HepG2 (cell line): ENCODE results near the gene CMTM2. TPM values are rescaled to one million over a fixed set of nuclear protein-coding genes. Genes with fewer than 3 reads are reported as not detected.

Experiments used
- ATAC-seq: fragments of 200-7000 bp; cut with Tn5 transposase; 3 replicates; pipeline ENCODE4 v1.9.1; 2020; ENCODE audit warnings: mild to moderate bottlenecking, moderate library complexity
- BruUV-seq: library from RNA; stranded (reverse); fragments of 400-500 nt; replicated peaks from 2 replicates; lab custom pipeline; 2021; lab: Mats Ljungman, UMichigan
- CTCF ChIA-PET: fragments of 300-600 bp; formaldehyde crosslinking; extraction: SDS; loops from one replicate; lab custom pipeline; 2021; ENCODE audit warnings: low total read pairs, inconsistent platforms, low intra/inter-chr PET ratio; lab: Yijun Ruan, JAX
- POLR2A ChIA-PET: fragments of 350-600 bp; sonication (Branson Sonifier 250); formaldehyde crosslinking; loops from one replicate; lab custom pipeline; 2020; ENCODE audit warnings: antibody characterized with exemption, inconsistent platforms; lab: Yijun Ruan, JAX
- DNase-seq: peaks from one replicate; pipeline ENCODE4 v3.0.0-alpha.2; 2015; ENCODE audit warnings: low spot score
- FAIRE-seq: peaks from 3 replicates; lab custom pipeline; 2011; peaks lifted over from hg19 to GRCh38; lab: Jason Lieb, UNC
- H2AFZ ChIP-seq: one replicate; pipeline ENCODE4 v1.6.1; 2011; ENCODE audit warnings: low read length, inconsistent platforms
- H3K27ac ChIP-seq: fragments of 300-600 bp; 3 replicates; pipeline ENCODE4 v1.8.0; 2011; ENCODE audit warnings: mixed run types, mild to moderate bottlenecking, mixed read lengths, low read length, inconsistent platforms; ENCODE audit not compliant: insufficient read depth; ENCODE audit errors: extremely low read length
- H3K27me3 ChIP-seq, 2 experiments: fragments of 200-600 bp in 1 of 2; 2 replicates in 1 of 2; 3 replicates in 1 of 2; pipeline versions ENCODE4 v1.6.0 to v1.8.0; 2011; ENCODE audit warnings: low read length in 2 of 2, mild to moderate bottlenecking in 2 of 2, moderate library complexity in 2 of 2, inconsistent platforms in 1 of 2; ENCODE audit not compliant: insufficient read depth in 2 of 2, control insufficient read depth in 1 of 2
- H3K36me3 ChIP-seq, 2 experiments: fragments of 200-600 bp in 1 of 2; replicated peaks in 1 of 2; 2 replicates in 1 of 2; 3 replicates in 1 of 2; pipeline versions ENCODE4 v1.5.1 to v1.8.0; 2011; ENCODE audit warnings: low read length in 2 of 2, inconsistent platforms in 1 of 2; ENCODE audit not compliant: insufficient read depth in 2 of 2, control insufficient read depth in 1 of 2
- H3K4me1 ChIP-seq: 2 replicates; pipeline ENCODE4 v1.5.1; 2012; ENCODE audit warnings: low read length, inconsistent platforms; ENCODE audit not compliant: insufficient read depth
- H3K4me2 ChIP-seq: 2 replicates; pipeline ENCODE4 v1.6.0; 2011; ENCODE audit warnings: low read depth, low read length, inconsistent platforms
- H3K4me3 ChIP-seq, 3 experiments: fragments of 200-600 bp in 1 of 3; sonication (generic), shearing (Covaris generic) in 1 of 3; replicated peaks in 1 of 3; 2 replicates each; pipeline ENCODE4 v1.5.1; 2011 to 2016; ENCODE audit warnings: low read length in 3 of 3, inconsistent platforms in 2 of 3, low read depth in 2 of 3, mild to moderate bottlenecking in 2 of 3, control low read depth in 1 of 3, mixed read lengths in 1 of 3; ENCODE audit not compliant: insufficient read depth in 1 of 3
- H3K79me2 ChIP-seq: one replicate; pipeline ENCODE4 v1.6.1; 2011; ENCODE audit warnings: low read length, inconsistent platforms; ENCODE audit not compliant: insufficient read depth
- H3K9ac ChIP-seq: 2 replicates; pipeline ENCODE4 v1.6.0; 2011; ENCODE audit warnings: mild to moderate bottlenecking, low read depth, low read length, inconsistent platforms; ENCODE audit not compliant: insufficient read depth
- H3K9me3 ChIP-seq: 2 replicates; pipeline ENCODE4 v1.5.1; 2012; ENCODE audit warnings: mild to moderate bottlenecking, low read length
- H4K20me1 ChIP-seq: 2 replicates; pipeline ENCODE4 v1.6.0; 2011; ENCODE audit warnings: inconsistent platforms, mild to moderate bottlenecking, low read length, moderate library complexity; ENCODE audit not compliant: insufficient read depth
- AGO1 ChIP-seq: fragments of 200-400 bp; formaldehyde crosslinking; IDR thresholded peaks from 2 replicates; pipeline ENCODE4 v1.6.1; 2017; ENCODE audit warnings: mild to moderate bottlenecking, low read depth, low read length, moderate library complexity; ENCODE audit not compliant: poor library complexity, severe bottlenecking
- AKNA ChIP-seq: sonication (generic); formaldehyde crosslinking; IDR thresholded peaks from 2 replicates; pipeline ENCODE4 v1.4.0; 2020; ENCODE audit warnings: missing genetic modification reagents, borderline replicate concordance
- ELK4 ChIP-seq: sonication (generic); formaldehyde crosslinking; IDR thresholded peaks from 2 replicates; pipeline ENCODE4 v1.9.0; 2021; ENCODE audit warnings: missing genetic modification reagents, borderline replicate concordance
- GPBP1L1 ChIP-seq: sonication (generic); formaldehyde crosslinking; IDR thresholded peaks from 2 replicates; pipeline ENCODE4 v1.5.0; 2020; ENCODE audit warnings: mild to moderate bottlenecking, missing genetic modification reagents
- HNRNPLL ChIP-seq: fragments of 200-400 bp; formaldehyde crosslinking; IDR thresholded peaks from 2 replicates; pipeline ENCODE4 v1.6.1; 2017; ENCODE audit warnings: mild to moderate bottlenecking, low read depth, low read length; ENCODE audit not compliant: poor library complexity, severe bottlenecking
- KAT8 ChIP-seq: IDR thresholded peaks from 2 replicates; pipeline ENCODE4 v1.6.1; 2016; ENCODE audit warnings: missing genetic modification reagents, missing compliant biosample characterization
- SMARCC2 ChIP-seq: fragments of 450-650 bp; IDR thresholded peaks from 2 replicates; pipeline ENCODE4 v1.6.1; 2017; ENCODE audit warnings: antibody characterized with exemption, mild to moderate bottlenecking
- ZHX2 ChIP-seq, 2 experiments: sonication (generic) in 1 of 2; formaldehyde crosslinking in 1 of 2; IDR thresholded peaks; 2 replicates each; pipeline versions ENCODE4 v1.6.1 to v1.9.0; 2014 to 2022; ENCODE audit warnings: antibody characterized with exemption in 1 of 2, borderline replicate concordance in 1 of 2, inconsistent platforms in 1 of 2, low read depth in 1 of 2, missing genetic modification reagents in 1 of 2
- ZNF263 ChIP-seq: sonication (generic); formaldehyde crosslinking; IDR thresholded peaks from 2 replicates; pipeline ENCODE4 v1.4.0; 2020; ENCODE audit warnings: missing genetic modification reagents
- ZNF30 ChIP-seq: sonication (generic); formaldehyde crosslinking; IDR thresholded peaks from 2 replicates; pipeline ENCODE4 v1.5.0; 2020; ENCODE audit warnings: mild to moderate bottlenecking, missing genetic modification reagents
- WGBS: methylation state at CpG from one replicate; pipeline ENCODE4 v1.1.6; 2017; ENCODE audit warnings: low lambda C conversion rate; 5-methylcytosine and 5-hydroxymethylcytosine counted together
- in situ Hi-C: cut with HindIII; loops from 2 replicates; pipeline ENCODE4 v1.10.0; 2017; ENCODE audit warnings: low pct_unique_long_range_greater_than_20kb; ENCODE audit not compliant: extremely low pct_ligation_motif_present
- intact Hi-C: fragments of 100-400 bp; cut with micrococcal nuclease; formaldehyde crosslinking; loops from one replicate; pipeline ENCODE4 v1.10.0; 2022; ENCODE audit not compliant: unreplicated experiment
- polyA plus RNA-seq, 8 experiments: library from polyadenylated mRNA; depleted of rRNA in 3 of 8; stranded (reverse) in 7 of 8; unstranded in 1 of 8; fragments of >200 nt; fragmentation: Illumina TruSeq in 4 of 8; extraction: Trizol in 4 of 8; gene quantifications; 2 replicates each; pipeline versions ENCODE4 v1.2.1 to v1.2.3, GENCODE V29; 2011 to 2016; ENCODE audit warnings: low read depth in 4 of 8, missing spikeins in 1 of 8, mixed read lengths in 1 of 8; ENCODE audit not compliant: insufficient read depth in 1 of 8
- total RNA-seq, 5 experiments: library from RNA; depleted of rRNA; stranded (reverse); fragments of >200 nt; fragmentation: Illumina TruSeq; extraction: Trizol; gene quantifications; 2 replicates each; pipeline ENCODE4 v1.2.3, GENCODE V29; 2016; ENCODE audit warnings: low read depth in 1 of 5

CMTM2 gene
- total and polyA plus RNA-seq, 2 of the 13 experiments (the other 11 are each of a cell fraction or from before 2014, with no cell fraction given) = not detected

GRCh38 chr16:66553223-66553622 lies 26.0 kb upstream of the CMTM2 start:
- Histone ChIP-seq H3K9me3 (no peaks in the 10 kb centered on the region), H3K36me3 (peaks cover 0 to 7% of the 10 kb centered on the region in 2 experiments; a peak in 2 of 5 replicates), H3K4me2 (peak overlapping the region; percentile 94), H3K9ac (peak overlapping the region; percentile 85), H3K79me2 (peaks cover 24% of the 10 kb centered on the region), H2AFZ (no peak overlapping the region), H3K27me3 (no peaks in the 10 kb centered on the region), H4K20me1 (no peaks in the 10 kb centered on the region), H3K4me3 (peak overlapping the region; percentile 29 to 79 (median 73)), H3K27ac (peak overlapping the region; percentile 87), H3K4me1 (peaks cover 83% of the 10 kb centered on the region)
- 43% methylated on average over 8 of the region's 8 CpGs for WGBS
- ATAC-seq (no peak), DNase-seq (no peak), FAIRE-seq (no peak)
- no TSS peak for BruUV-seq
- CTCF ChIA-PET = no interaction called here
- intact Hi-C loops (loop anchor here (2.0 kb wide), 1 partner anchor 52 kb away; the partner anchor contains the start of gene CMTM3), in situ Hi-C loops (no loop called here)
- POLR2A ChIA-PET = interaction anchor here (0.5 to 3.3 kb wide), 11 partner anchors 10 to 559 kb away, joined by 3 to 21 read pairs (median 5); partner anchors contain the start of gene NAE1
- TF ChIP-seq ZNF30 (CRISPR knock-in tag) (no peak), KAT8 (no peak), ZHX2 (IDR thresholded peaks at IDR 0.05; ENCODE audit: low read depth) (no peak), ZHX2 (CRISPR knock-in tag; IDR thresholded peaks at IDR 0.05; ENCODE audit: borderline replicate concordance) (no peak), AGO1 (no peak), SMARCC2 (no peak), GPBP1L1 (CRISPR knock-in tag) (no peak), ELK4 (CRISPR knock-in tag) (no peak), ZNF263 (peak; percentile 96), HNRNPLL (no peak), AKNA (CRISPR knock-in tag) (no peak)
